H1 (cell line): Measurements from ENCODE around the gene SERP1. TPM values are rescaled to one million over a fixed set of nuclear protein-coding genes. Genes with fewer than 3 reads are reported as not detected.
A peak's percentile ranks its signal among the peaks of the same experiment; 100 is the strongest.

Experiments used
- ATF3 ChIP-seq: IDR thresholded peaks from 2 replicates; pipeline ENCODE4 v1.6.1; 2011; ENCODE audit warnings: low read depth, mild to moderate bottlenecking, low read length; ENCODE audit not compliant: insufficient read depth
- BACH1 ChIP-seq: IDR thresholded peaks from 2 replicates; pipeline ENCODE4 v1.6.1; 2012; ENCODE audit warnings: low read length, improper control_type of control experiment
- BCL11A ChIP-seq, 2 experiments: IDR thresholded peaks; one replicate each; pipeline ENCODE4 v1.6.1; 2011; ENCODE audit warnings: low read depth in 2 of 2, low read length in 2 of 2, mild to moderate bottlenecking in 2 of 2
- BRCA1 ChIP-seq: IDR thresholded peaks from 2 replicates; pipeline ENCODE4 v1.6.1; 2012; ENCODE audit warnings: low read depth, low read length, improper control_type of control experiment
- CBX5 ChIP-seq: fragments of 300-800, 300-1000 bp; sonication (generic); IDR thresholded peaks from 2 replicates; pipeline ENCODE4 v1.7.1; 2016; ENCODE audit warnings: antibody characterized with exemption, low read length, low read depth
- CBX8 ChIP-seq: fragments of 300-800, 300-1000 bp; sonication (generic); IDR thresholded peaks from 2 replicates; pipeline ENCODE4 v1.7.1; 2016; ENCODE audit warnings: low read depth, low read length, borderline replicate concordance
- CEBPB ChIP-seq: IDR thresholded peaks from 2 replicates; pipeline ENCODE4 v1.6.1; 2012; ENCODE audit warnings: low read depth, low read length
- CHD2 ChIP-seq: IDR thresholded peaks from 2 replicates; pipeline ENCODE4 v1.6.1; 2012; ENCODE audit warnings: low read length, improper control_type of control experiment
- CREB1 ChIP-seq: IDR thresholded peaks from 2 replicates; pipeline ENCODE4 v1.6.1; 2012; ENCODE audit warnings: inconsistent platforms
- CTCF ChIP-seq, 3 experiments: IDR thresholded peaks; 1 replicate in 2 of 3; 2 replicates in 1 of 3; pipeline versions ENCODE4 v1.5.1 to v1.6.1; 2011; ENCODE audit warnings: low read length in 3 of 3, mild to moderate bottlenecking in 3 of 3, inconsistent platforms in 2 of 3, low read depth in 1 of 3, moderate library complexity in 1 of 3; ENCODE audit not compliant: insufficient read depth in 1 of 3; ENCODE audit errors: control extremely low read depth in 1 of 3
- EP300 ChIP-seq, 2 experiments: IDR thresholded peaks; 1 replicate in 1 of 2; 2 replicates in 1 of 2; pipeline ENCODE4 v1.6.1; 2011 to 2012; ENCODE audit warnings: low read depth in 2 of 2, low read length in 2 of 2, mild to moderate bottlenecking in 2 of 2, borderline replicate concordance in 1 of 2, inconsistent platforms in 1 of 2, moderate library complexity in 1 of 2
- EZH2 ChIP-seq: fragments of 200-600 bp; sonication (generic); IDR thresholded peaks from 2 replicates; pipeline ENCODE4 v1.7.1; 2012; ENCODE audit warnings: low read depth, mild to moderate bottlenecking, moderate library complexity, low read length, inconsistent platforms; ENCODE audit not compliant: severe bottlenecking
- KDM1A ChIP-seq: fragments of 200-600, 300-600 bp; sonication (generic); IDR thresholded peaks from 2 replicates; pipeline ENCODE4 v1.7.1; 2016; ENCODE audit warnings: mild to moderate bottlenecking, low read length, borderline replicate concordance
- KDM5A ChIP-seq: fragments of 200-600 bp; IDR thresholded peaks from 2 replicates; pipeline ENCODE4 v1.7.1; 2012; ENCODE audit warnings: mild to moderate bottlenecking, low read length, inconsistent platforms, mixed read lengths
- MAX ChIP-seq: IDR thresholded peaks from 2 replicates; pipeline ENCODE4 v1.6.1; 2012; ENCODE audit warnings: inconsistent platforms
- POU5F1 ChIP-seq: IDR thresholded peaks from 2 replicates; pipeline ENCODE4 v1.6.1; 2011; ENCODE audit warnings: low read depth, mild to moderate bottlenecking, low read length, moderate library complexity
- SAP30 ChIP-seq: fragments of 300-600 bp; sonication (generic); IDR thresholded peaks from 2 replicates; pipeline ENCODE4 v1.7.1; 2012; ENCODE audit warnings: low read length, moderate library complexity, mild to moderate bottlenecking, inconsistent platforms; ENCODE audit not compliant: insufficient read depth, insufficient replicate concordance
- SUZ12 ChIP-seq: fragments of 200-600 bp; sonication (generic); IDR thresholded peaks from 2 replicates; pipeline ENCODE4 v1.6.1; 2012; ENCODE audit warnings: mild to moderate bottlenecking, inconsistent platforms, low read length, moderate library complexity, mixed read lengths
- TAF1 ChIP-seq: IDR thresholded peaks from 2 replicates; pipeline ENCODE4 v1.6.1; 2011; ENCODE audit warnings: mild to moderate bottlenecking, low read depth, low read length
- TBP ChIP-seq: IDR thresholded peaks from 2 replicates; pipeline ENCODE4 v1.6.1; 2011; ENCODE audit warnings: low read depth, low read length, improper control_type of control experiment
- TCF12 ChIP-seq: IDR thresholded peaks from 2 replicates; pipeline ENCODE4 v1.6.1; 2011; ENCODE audit warnings: low read depth, mild to moderate bottlenecking, low read length
- polyA plus RNA-seq, 7 experiments: library from polyadenylated mRNA; depleted of rRNA in 3 of 7; stranded (reverse) in 5 of 7; unstranded in 2 of 7; fragments of >200 nt in 5 of 7; fragments of 200-250 nt in 2 of 7; gene quantifications; 1 replicate in 5 of 7; 2 replicates in 1 of 7; 4 replicates in 1 of 7; pipeline versions ENCODE4 v1.2.1 to v1.2.3, GENCODE V29; 2011 to 2013; ENCODE audit warnings: missing spikeins in 2 of 7, mixed read lengths in 2 of 7
- total RNA-seq: library from RNA; stranded (reverse); fragmentation: NEBNext Ultra II Directional; extraction: Animal tissue kit (Norgen Biotek cat#: 25700); gene quantifications from 2 replicates; pipeline ENCODE4 v1.2.1, GENCODE V29; 2021

SERP1 gene
- total and polyA plus RNA-seq, 2 of the 8 experiments (the other 6 are each of a cell fraction or from before 2014, with no cell fraction given), result 90.3 to 98.2 TPM

GRCh38 chr3:150546226-150547044, at the start of gene SERP1, which contains the start of gene EIF2A (continued):
- TF ChIP-seq POU5F1, result no peak
- peak; percentile 96 for TF ChIP-seq TAF1
- TF ChIP-seq CBX8, result no peak
- no peak; the same call in 1 of the 2 replicates for TF ChIP-seq MAX
- TF ChIP-seq KDM1A, result no peak
- 0 out of 2 replicates have a peak, but pooled peaks have one; percentile 43 for TF ChIP-seq BRCA1
- peak; percentile 100 for TF ChIP-seq CREB1
- 0 out of 2 replicates have a peak, but pooled peaks have one; percentile 14 for TF ChIP-seq TCF12
- TF ChIP-seq SAP30, result peak; percentile 81
- no peak for TF ChIP-seq CEBPB
- TF ChIP-seq BACH1, result peak; percentile 58; the same call in 1 of the 2 replicates
- no peak for TF ChIP-seq SUZ12
- TF ChIP-seq TBP, result peak; percentile 75
- peak; percentile 43; the same call in 1 of the 2 replicates for TF ChIP-seq CHD2
- no peak for TF ChIP-seq EZH2
- peak; percentile 91 for TF ChIP-seq ATF3
- TF ChIP-seq CTCF (IDR thresholded peaks at IDR 0.05; ENCODE audit: control extremely low read depth in 1 of 3, insufficient read depth in 1 of 3, low read depth in 1 of 3, low read length in 3 of 3), result 0 out of 4 replicates have a peak, but pooled peaks of 1 of the 3 experiments have one; percentile 1
- no peak for TF ChIP-seq CBX5
- TF ChIP-seq BCL11A (IDR thresholded peaks at IDR 0.05; ENCODE audit: low read depth in 2 of 2, low read length in 2 of 2), result no peak
- TF ChIP-seq EP300 (IDR thresholded peaks at IDR 0.05; ENCODE audit: borderline replicate concordance in 1 of 2, low read depth in 2 of 2, low read length in 2 of 2), result no peak
- peak; percentile 76 for TF ChIP-seq KDM5A
